Naive thymus-derived CD4-positive, alpha-beta T cell (primary cell): Measurements from ENCODE around the gene MAP3K12. TPM values are rescaled to one million over a fixed set of nuclear protein-coding genes. Genes with fewer than 3 reads are reported as not detected.

Experiments
- ATAC-seq: fragments of 150-1000 bp; cut with Tn5 transposase; 2 replicates; pipeline ENCODE4 v1.10.0; 2021; ENCODE audit warnings: mild to moderate bottlenecking, moderate library complexity
- CTCF ChIA-PET: fragments of 350-600 bp; sonication (Branson Sonifier 250); formaldehyde crosslinking; loops from one replicate; lab custom pipeline; 2021; ENCODE audit warnings: antibody characterized with exemption; lab: Charles Lee
- POLR2A ChIA-PET: fragments of 350-600 bp; sonication (Branson Sonifier 250); formaldehyde crosslinking; loops from one replicate; lab custom pipeline; 2021; ENCODE audit warnings: antibody characterized with exemption, inconsistent platforms; lab: Charles Lee
- DNase-seq, 9 donors: peaks; one replicate each; pipeline versions ENCODE4 v3.0.0 to v3.0.0-alpha.2; 2020 to 2022; ENCODE audit warnings: mixed read lengths in 1 of 9
- H3K27ac ChIP-seq: one replicate; pipeline ENCODE4 v1.7.0; 2013; ENCODE audit warnings: mild to moderate bottlenecking, low read depth, low read length, moderate library complexity
- H3K27me3 ChIP-seq, 2 donors: one replicate each; pipeline ENCODE4 v1.7.0; 2013; ENCODE audit warnings: low read length in 2 of 2, mild to moderate bottlenecking in 2 of 2, moderate library complexity in 2 of 2; ENCODE audit not compliant: control insufficient read depth in 2 of 2, insufficient read depth in 2 of 2
- H3K36me3 ChIP-seq, 3 experiments: 1 replicate in 2 of 3; 2 replicates in 1 of 3; pipeline ENCODE4 v1.7.0; 2013; ENCODE audit warnings: low read length in 3 of 3, mild to moderate bottlenecking in 3 of 3, moderate library complexity in 1 of 3; ENCODE audit not compliant: insufficient read depth in 3 of 3, control insufficient read depth in 2 of 3
- H3K4me1 ChIP-seq, 2 donors: one replicate each; pipeline ENCODE4 v1.7.0; 2013; ENCODE audit warnings: low read length in 2 of 2, mild to moderate bottlenecking in 2 of 2, moderate library complexity in 1 of 2; ENCODE audit not compliant: control insufficient read depth in 2 of 2, insufficient read depth in 2 of 2
- H3K4me3 ChIP-seq: 2 replicates; pipeline ENCODE4 v1.7.0; 2013; ENCODE audit warnings: mild to moderate bottlenecking, low read length
- H3K9me3 ChIP-seq, 3 experiments: 1 replicate in 2 of 3; 2 replicates in 1 of 3; pipeline ENCODE4 v1.7.0; 2013; ENCODE audit warnings: low read length in 3 of 3; ENCODE audit not compliant: control insufficient read depth in 2 of 3
- H3K27ac Mint-ChIP-seq, 9 donors: one replicate each; pipeline ENCODE4 v1.8.0; 2020 to 2022; ENCODE audit warnings: mixed read lengths in 9 of 9, mild to moderate bottlenecking in 8 of 9, moderate library complexity in 5 of 9, inconsistent platforms in 2 of 9
- H3K27me3 Mint-ChIP-seq, 5 donors: one replicate each; pipeline ENCODE4 v1.8.0; 2021 to 2022; ENCODE audit warnings: mixed read lengths in 5 of 5, mild to moderate bottlenecking in 1 of 5
- H3K36me3 Mint-ChIP-seq, 5 donors: one replicate each; pipeline ENCODE4 v1.8.0; 2020 to 2022; ENCODE audit warnings: mixed read lengths in 5 of 5, mild to moderate bottlenecking in 3 of 5, inconsistent platforms in 1 of 5
- H3K4me1 Mint-ChIP-seq, 7 donors: one replicate each; pipeline ENCODE4 v1.8.0; 2020 to 2022; ENCODE audit warnings: mixed read lengths in 7 of 7, mild to moderate bottlenecking in 3 of 7, inconsistent platforms in 1 of 7
- H3K4me3 Mint-ChIP-seq, 10 donors: one replicate each; pipeline ENCODE4 v1.8.0; 2020 to 2022; ENCODE audit warnings: mild to moderate bottlenecking in 10 of 10, mixed read lengths in 10 of 10, moderate library complexity in 6 of 10, inconsistent platforms in 2 of 10
- H3K9me3 Mint-ChIP-seq, 11 donors: one replicate each; pipeline ENCODE4 v1.8.0; 2020 to 2022; ENCODE audit warnings: mixed read lengths in 11 of 11, mild to moderate bottlenecking in 4 of 11, inconsistent platforms in 1 of 11, moderate library complexity in 1 of 11
- intact Hi-C, 2 donors: fragments of 100-400 bp; cut with micrococcal nuclease; formaldehyde crosslinking; loops; one replicate each; pipeline ENCODE4 v1.15.1; 2023
- polyA plus RNA-seq, 2 donors: library from polyadenylated mRNA; unstranded; fragments of 300-500 nt; fragmentation: Illumina TruSeq; gene quantifications; one replicate each; pipeline ENCODE4 v1.2.3, GENCODE V29; 2021
- total RNA-seq, 6 experiments: library from RNA in 5 of 6; stranded (reverse) in 5 of 6; gene quantifications; 1 replicate in 5 of 6; 2 replicates in 1 of 6; pipeline ENCODE4 v1.2.3 and lab custom pipeline; 2021 to 2026

The MAP3K12 gene
- total and polyA plus RNA-seq, 7 experiments from 2014 or later: 4.9 to 29.7 (median 22.8) TPM

- H3K27ac ChIP-seq: peak overlapping the region; percentile 87
- H3K27me3 Mint-ChIP-seq: no peaks in the 10 kb centered on the region
- peaks cover 0 to 4% (median 0%) of the 10 kb centered on the region in 5 donors for H3K36me3 Mint-ChIP-seq
- H3K9me3 Mint-ChIP-seq: peaks cover 0 to 2% (median 0%) of the 10 kb centered on the region in 11 donors
- no peaks in the 10 kb centered on the region for H3K27me3 ChIP-seq
- H3K4me3 Mint-ChIP-seq: peak overlapping the region; percentile 79 to 98 (median 92)
- H3K4me1 Mint-ChIP-seq: peaks cover 19 to 42% (median 32%) of the 10 kb centered on the region in 7 donors
- ATAC-seq: no peak
- no peaks in the 10 kb centered on the region for H3K9me3 ChIP-seq
- DNase-seq: peak in 2 of 9 donors; percentile 20 to 31
- H3K36me3 ChIP-seq: peaks cover 0 to 7% (median 0%) of the 10 kb centered on the region in 3 experiments
- intact Hi-C loops: loop anchor here (2.0 kb wide), 3 partner anchors 13 to 111 kb away; partner anchors contain the start of genes PCBP2 (in 2 of the 2) and SP1 (in 2 of the 2)
- peak overlapping the region; percentile 82 to 98 (median 95) for H3K27ac Mint-ChIP-seq
- peaks cover 12 to 14% of the 10 kb centered on the region in 2 donors for H3K4me1 ChIP-seq
- POLR2A ChIA-PET: interaction anchor here (1.2 to 5.1 kb wide), 4 partner anchors 9 to 113 kb away, joined by 3 to 31 read pairs (median 7); partner anchors contain the start of genes SP1 and TARBP2
- no peak overlapping the region for H3K4me3 ChIP-seq
- CTCF ChIA-PET: interaction anchor here (0.6 to 2.1 kb wide), 5 partner anchors 9 to 51 kb away, joined by 3 to 7 read pairs (median 3); partner anchors contain the start of gene TARBP2
These were observed 7.1 kb downstream of the MAP3K12 start for GRCh38 chr12:53492188-53492587.

GRCh38 chr12:53489242-53489864 is 9.9 kb downstream of the MAP3K12 start:
- intact Hi-C loops: no loop called here
- no peak for DNase-seq
- ATAC-seq: no peak
- H3K4me3 ChIP-seq: no peak overlapping the region
- H3K4me1 ChIP-seq: peaks cover 9 to 12% of the 10 kb centered on the region in 2 donors
- no peaks in the 10 kb centered on the region for H3K27me3 ChIP-seq
- H3K9me3 ChIP-seq: no peaks in the 10 kb centered on the region
- H3K4me1 Mint-ChIP-seq: peaks cover 19 to 24% (median 23%) of the 10 kb centered on the region in 7 donors
- ChIA-PET POLR2A (interaction anchor here (0.6 to 5.1 kb wide), 4 partner anchors 9 to 12 kb away, joined by 3 to 31 read pairs (median 8); partner anchors contain the start of gene TARBP2), CTCF (no interaction called here)
- H3K27me3 Mint-ChIP-seq: no peaks in the 10 kb centered on the region
- H3K36me3 ChIP-seq: peaks cover 0 to 31% (median 0%) of the 10 kb centered on the region in 3 experiments
- no peak overlapping the region for H3K27ac ChIP-seq
- H3K27ac Mint-ChIP-seq: peak overlapping the region in 7 of 9 donors; percentile 1 to 69 (median 24)
- no peak overlapping the region for H3K4me3 Mint-ChIP-seq
- peaks cover 0 to 18% (median 0%) of the 10 kb centered on the region in 5 donors for H3K36me3 Mint-ChIP-seq
- H3K9me3 Mint-ChIP-seq: peaks cover 0 to 2% (median 0%) of the 10 kb centered on the region in 11 donors

DNA sequence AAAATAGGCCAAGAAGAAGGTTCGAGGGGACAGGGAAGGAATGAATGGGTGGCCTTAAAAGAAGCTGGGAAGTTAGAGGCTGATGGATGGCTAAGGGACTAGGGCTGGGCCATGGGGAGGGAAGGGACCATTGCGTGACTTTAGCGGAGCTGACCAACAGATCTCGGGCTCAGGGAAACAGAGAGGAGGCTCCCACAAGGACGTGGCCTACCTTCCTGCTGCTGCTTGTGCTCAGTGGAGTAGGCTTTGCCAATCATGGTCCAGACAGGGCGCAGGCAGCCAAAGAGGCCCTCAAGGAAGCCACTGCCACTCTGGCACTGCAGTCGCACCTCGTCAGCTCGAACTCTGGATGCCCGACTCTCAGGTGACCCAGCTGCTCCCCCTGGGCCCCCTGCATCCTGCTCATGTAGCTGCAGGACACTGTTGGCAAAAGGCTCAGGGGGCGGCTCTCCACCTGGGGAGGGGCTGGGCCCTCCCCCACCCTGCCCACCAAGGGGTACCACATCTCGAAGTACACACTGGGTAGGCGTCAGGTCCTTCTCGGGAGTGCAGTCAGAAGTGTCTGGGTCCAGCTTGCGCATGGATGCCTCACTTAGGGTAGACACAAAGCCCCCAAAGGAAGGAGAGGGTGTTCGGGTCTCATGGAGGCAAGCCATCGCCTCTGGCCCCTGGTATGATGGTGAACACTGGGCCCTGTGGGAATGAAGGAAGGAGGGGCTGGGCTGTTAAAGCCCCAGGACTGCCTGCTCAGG is 12.3 kb downstream of the MAP3K12 start:
- Mint-ChIP-seq H3K36me3 (peaks cover 0 to 23% (median 2%) of the 10 kb centered on the region in 5 donors), H3K27me3 (no peaks in the 10 kb centered on the region), H3K4me1 (peaks cover under 1 to 9% (median 4%) of the 10 kb centered on the region in 7 donors), H3K27ac (peak overlapping the region in 5 of 9 donors; percentile 36 to 60 (median 51)), H3K4me3 (no peak overlapping the region), H3K9me3 (no peaks in the 10 kb centered on the region)
- Histone ChIP-seq H3K4me3 (no peak overlapping the region), H3K9me3 (no peaks in the 10 kb centered on the region), H3K4me1 (no peaks in the 10 kb centered on the region), H3K27me3 (no peaks in the 10 kb centered on the region), H3K36me3 (peaks cover 0 to 55% (median 0%) of the 10 kb centered on the region in 3 experiments), H3K27ac (no peak overlapping the region)
- ATAC-seq (no peak), DNase-seq (no peak)
- POLR2A ChIA-PET: interaction anchor here (0.5 to 2.4 kb wide), 3 partner anchors 7 to 14 kb away, joined by 3 to 7 read pairs (median 4); partner anchors contain the start of gene TARBP2
- CTCF ChIA-PET: interaction anchor here (0.6 kb wide), 1 partner anchor 48 kb away, joined by 3 read pairs; no protein-coding TSS in a partner anchor
- intact Hi-C loops: no loop called here

DNA sequence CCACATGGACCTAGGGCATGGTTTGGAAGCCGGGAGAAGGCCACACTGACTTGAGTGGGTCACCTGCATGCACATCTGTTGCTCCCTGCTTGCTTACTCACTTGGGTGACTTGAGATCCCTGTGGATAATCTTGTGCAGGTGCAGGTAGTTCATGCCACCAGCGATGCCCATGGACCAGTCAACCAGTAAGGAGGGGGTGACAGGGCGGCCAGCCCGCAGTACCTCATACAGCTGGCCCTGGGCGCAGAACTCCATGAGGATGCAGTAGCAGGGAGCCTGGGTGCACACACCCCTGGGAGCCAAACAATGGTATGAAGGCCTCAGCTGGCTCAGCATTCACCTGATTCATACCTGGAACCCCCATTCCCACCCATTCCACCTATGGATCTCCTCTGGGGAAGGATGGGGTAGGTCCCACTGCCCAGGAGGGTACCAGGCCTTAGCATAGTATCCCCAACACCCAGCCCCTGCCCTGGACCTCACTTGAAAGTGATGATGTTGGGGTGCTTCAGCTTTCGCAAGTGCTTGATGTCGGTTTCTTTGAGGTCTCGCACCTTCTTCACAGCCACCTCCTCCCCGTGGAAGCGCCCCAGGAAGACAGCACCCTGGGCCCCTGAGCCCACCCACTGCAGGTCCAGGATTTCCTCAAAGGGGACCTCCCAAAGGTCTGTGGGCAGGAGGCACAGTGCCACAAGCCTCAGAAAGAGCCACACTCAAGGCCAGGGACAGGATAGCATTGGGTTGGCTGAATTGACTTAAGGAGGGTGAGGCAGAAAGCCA is 13.1 kb downstream of the MAP3K12 start:
- peaks cover 0 to 10% (median 4%) of the 10 kb centered on the region in 7 donors for H3K4me1 Mint-ChIP-seq
- no peak for DNase-seq
- ChIA-PET CTCF (interaction anchor here (0.6 kb wide), 1 partner anchor 47 kb away, joined by 3 read pairs; no protein-coding TSS in a partner anchor), POLR2A (interaction anchor here (0.5 to 2.4 kb wide), 3 partner anchors 8 to 1496 kb away, joined by 3 to 7 read pairs (median 3); partner anchors contain the start of gene TARBP2)
- Histone ChIP-seq H3K4me3 (no peak overlapping the region), H3K4me1 (no peaks in the 10 kb centered on the region), H3K9me3 (no peaks in the 10 kb centered on the region), H3K36me3 (peaks cover 0 to 62% (median 0%) of the 10 kb centered on the region in 3 experiments), H3K27me3 (no peaks in the 10 kb centered on the region), H3K27ac (no peak overlapping the region)
- intact Hi-C loops: no loop called here
- no peak overlapping the region for H3K4me3 Mint-ChIP-seq
- H3K27me3 Mint-ChIP-seq: no peaks in the 10 kb centered on the region
- no peak for ATAC-seq
- H3K36me3 Mint-ChIP-seq: peaks cover 0 to 26% (median 4%) of the 10 kb centered on the region in 5 donors
- no peaks in the 10 kb centered on the region for H3K9me3 Mint-ChIP-seq
- H3K27ac Mint-ChIP-seq: peak overlapping the region in 5 of 9 donors; percentile 36 to 74 (median 52)

- Histone ChIP-seq H3K27ac (no peak overlapping the region), H3K27me3 (no peaks in the 10 kb centered on the region), H3K4me3 (no peak overlapping the region), H3K4me1 (no peaks in the 10 kb centered on the region), H3K36me3 (peaks cover 6 to 74% (median 7%) of the 10 kb centered on the region in 3 experiments), H3K9me3 (no peaks in the 10 kb centered on the region)
- H3K36me3 Mint-ChIP-seq: peaks cover 0 to 27% (median 4%) of the 10 kb centered on the region in 5 donors
- no peaks in the 10 kb centered on the region for H3K9me3 Mint-ChIP-seq
- H3K4me3 Mint-ChIP-seq: no peak overlapping the region
- CTCF ChIA-PET: no interaction called here
- POLR2A ChIA-PET: interaction anchor here (0.6 to 0.7 kb wide), 2 partner anchors 12 to 14 kb away, joined by 3 to 4 read pairs; partner anchors contain the start of gene MAP3K12
- ATAC-seq (no peak), DNase-seq (no peak)
- peak overlapping the region in 6 of 9 donors; percentile 13 to 76 (median 38) for H3K27ac Mint-ChIP-seq
- peaks cover 0 to 10% (median 4%) of the 10 kb centered on the region in 7 donors for H3K4me1 Mint-ChIP-seq
- H3K27me3 Mint-ChIP-seq: no peaks in the 10 kb centered on the region
- intact Hi-C loops: no loop called here
These were observed 14.3 kb downstream of the MAP3K12 start for GRCh38 chr12:53484686-53485575.
